Measurements from ENCODE around the gene EFNB2. TPM values are rescaled to one million over a fixed set of nuclear protein-coding genes. Genes with fewer than 3 reads are reported as not detected.

The EFNB2 gene
- total RNA-seq, 2 experiments from 2014 or later = 0.25 to 0.51 TPM

- H3K9me3 ChIP-seq (ENCODE audit: low read length) = no peaks in the 10 kb centered on the region
- H3K4me2 ChIP-seq (ENCODE audit: low read length) = no peak overlapping the region
- H3K9me2 ChIP-seq (ENCODE audit: insufficient read depth, low read length) = no peaks in the 10 kb centered on the region
- intact Hi-C loops (cut with micrococcal nuclease; ENCODE audit: unreplicated experiment) = no loop called here
- BruUV-seq (replicated peaks) = no TSS peak
- H4K20me1 ChIP-seq (ENCODE audit: insufficient read depth, low read length) = no peaks in the 10 kb centered on the region
- no peak overlapping the region for H3K4me3 ChIP-seq (ENCODE audit: low read depth, low read length, poor library complexity, severe bottlenecking)
- H3K4me1 ChIP-seq (ENCODE audit: insufficient read depth, low read length, poor library complexity, severe bottlenecking) = no peaks in the 10 kb centered on the region
- no peak for TF ChIP-seq EZH2phosphoT487 (IDR thresholded peaks at IDR 0.05; ENCODE audit: borderline replicate concordance, low read depth, low read length)
- TF ChIP-seq, protein P1, sequence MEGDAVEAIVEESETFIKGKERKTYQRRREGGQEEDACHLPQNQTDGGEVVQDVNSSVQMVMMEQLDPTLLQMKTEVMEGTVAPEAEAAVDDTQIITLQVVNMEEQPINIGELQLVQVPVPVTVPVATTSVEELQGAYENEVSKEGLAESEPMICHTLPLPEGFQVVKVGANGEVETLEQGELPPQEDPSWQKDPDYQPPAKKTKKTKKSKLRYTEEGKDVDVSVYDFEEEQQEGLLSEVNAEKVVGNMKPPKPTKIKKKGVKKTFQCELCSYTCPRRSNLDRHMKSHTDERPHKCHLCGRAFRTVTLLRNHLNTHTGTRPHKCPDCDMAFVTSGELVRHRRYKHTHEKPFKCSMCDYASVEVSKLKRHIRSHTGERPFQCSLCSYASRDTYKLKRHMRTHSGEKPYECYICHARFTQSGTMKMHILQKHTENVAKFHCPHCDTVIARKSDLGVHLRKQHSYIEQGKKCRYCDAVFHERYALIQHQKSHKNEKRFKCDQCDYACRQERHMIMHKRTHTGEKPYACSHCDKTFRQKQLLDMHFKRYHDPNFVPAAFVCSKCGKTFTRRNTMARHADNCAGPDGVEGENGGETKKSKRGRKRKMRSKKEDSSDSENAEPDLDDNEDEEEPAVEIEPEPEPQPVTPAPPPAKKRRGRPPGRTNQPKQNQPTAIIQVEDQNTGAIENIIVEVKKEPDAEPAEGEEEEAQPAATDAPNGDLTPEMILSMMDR (conservative IDR thresholded peaks at IDR 0.05; ENCODE audit: low read length) = no peak
- no peaks in the 10 kb centered on the region for H3K79me2 ChIP-seq (ENCODE audit: insufficient read depth, low read depth, low read length)
- no peak overlapping the region for H3K27ac ChIP-seq (ENCODE audit: low read depth, low read length, poor library complexity, severe bottlenecking)
- H3K36me3 ChIP-seq (ENCODE audit: insufficient read depth, low read length) = no peaks in the 10 kb centered on the region
- no peak for DNase-seq (ENCODE audit: low spot score)
- ChIA-PET CTCF (ENCODE audit: unreplicated experiment) (no interaction called here), POLR2A (no interaction called here)
- no peak overlapping the region for H2AFZ ChIP-seq (ENCODE audit: low read length)
Measured at GRCh38 chr13:106486287-106486686, 49.2 kb downstream of the EFNB2 start.

- H3K4me2 ChIP-seq (ENCODE audit: low read length) = no peak overlapping the region
- no peaks in the 10 kb centered on the region for H3K79me2 ChIP-seq (ENCODE audit: insufficient read depth, low read depth, low read length)
- ChIA-PET POLR2A (interaction anchor here (0.7 kb wide), 1 partner anchor 1768 kb away, joined by 3 read pairs; no protein-coding TSS in a partner anchor), CTCF (ENCODE audit: unreplicated experiment) (interaction anchor here (0.6 kb wide), 1 partner anchor 1005 kb away, joined by 3 read pairs; no protein-coding TSS in a partner anchor)
- H2AFZ ChIP-seq (ENCODE audit: low read length) = no peak overlapping the region
- no peaks in the 10 kb centered on the region for H3K36me3 ChIP-seq (ENCODE audit: insufficient read depth, low read length)
- no peak overlapping the region for H3K27ac ChIP-seq (ENCODE audit: low read depth, low read length, poor library complexity, severe bottlenecking)
- no peak overlapping the region for H3K4me3 ChIP-seq (ENCODE audit: low read depth, low read length, poor library complexity, severe bottlenecking)
- no TSS peak for BruUV-seq (replicated peaks)
- TF ChIP-seq EZH2phosphoT487 (IDR thresholded peaks at IDR 0.05; ENCODE audit: borderline replicate concordance, low read depth, low read length) = no peak
- TF ChIP-seq, protein P1 (conservative IDR thresholded peaks at IDR 0.05; ENCODE audit: low read length) = no peak
- no peaks in the 10 kb centered on the region for H3K9me3 ChIP-seq (ENCODE audit: low read length)
- H4K20me1 ChIP-seq (ENCODE audit: insufficient read depth, low read length) = no peaks in the 10 kb centered on the region
- intact Hi-C loops (cut with micrococcal nuclease; ENCODE audit: unreplicated experiment) = no loop called here
- H3K9me2 ChIP-seq (ENCODE audit: insufficient read depth, low read length) = no peaks in the 10 kb centered on the region
- H3K4me1 ChIP-seq (ENCODE audit: insufficient read depth, low read length, poor library complexity, severe bottlenecking) = no peaks in the 10 kb centered on the region
- DNase-seq (ENCODE audit: low spot score) = no peak
Measured at GRCh38 chr13:106484537-106485193, 50.8 kb downstream of the EFNB2 start.

DNA sequence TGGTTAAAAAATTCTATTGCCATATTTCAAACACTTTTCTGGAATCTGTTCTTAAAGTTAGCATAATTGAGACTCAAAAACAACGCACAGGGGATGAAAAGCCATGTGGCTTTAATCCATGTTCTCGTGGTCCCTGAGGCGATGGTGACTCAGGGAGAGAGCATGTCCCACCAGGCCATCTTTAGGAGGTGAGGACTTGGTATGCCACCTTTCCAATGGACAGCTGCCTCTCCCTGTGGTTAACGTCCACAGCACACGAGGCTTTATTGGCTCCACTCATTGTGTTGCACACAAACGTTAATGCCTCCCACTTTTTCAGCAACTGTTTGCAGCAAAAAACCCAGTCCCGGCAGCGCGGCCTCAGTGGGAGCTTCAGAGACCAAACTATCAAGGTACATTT lies 51.4 kb downstream of the EFNB2 start:
- Histone ChIP-seq H3K27ac (ENCODE audit: low read depth, low read length, poor library complexity, severe bottlenecking) (no peak overlapping the region), H3K4me3 (ENCODE audit: low read depth, low read length, poor library complexity, severe bottlenecking) (no peak overlapping the region), H3K36me3 (ENCODE audit: insufficient read depth, low read length) (no peaks in the 10 kb centered on the region), H3K9me2 (ENCODE audit: insufficient read depth, low read length) (no peaks in the 10 kb centered on the region), H3K4me1 (ENCODE audit: insufficient read depth, low read length, poor library complexity, severe bottlenecking) (no peaks in the 10 kb centered on the region), H3K4me2 (ENCODE audit: low read length) (no peak overlapping the region), H2AFZ (ENCODE audit: low read length) (no peak overlapping the region), H4K20me1 (ENCODE audit: insufficient read depth, low read length) (no peaks in the 10 kb centered on the region), H3K79me2 (ENCODE audit: insufficient read depth, low read depth, low read length) (no peaks in the 10 kb centered on the region), H3K9me3 (ENCODE audit: low read length) (no peaks in the 10 kb centered on the region)
- no TSS peak for BruUV-seq (replicated peaks)
- CTCF ChIA-PET (ENCODE audit: unreplicated experiment) = no interaction called here
- TF ChIP-seq, protein P1 (conservative IDR thresholded peaks at IDR 0.05; ENCODE audit: low read length) = no peak
- TF ChIP-seq EZH2phosphoT487 (IDR thresholded peaks at IDR 0.05; ENCODE audit: borderline replicate concordance, low read depth, low read length) = no peak
- POLR2A ChIA-PET = interaction anchor here (0.7 kb wide), 1 partner anchor 1767 kb away, joined by 3 read pairs; no protein-coding TSS in a partner anchor
- intact Hi-C loops (cut with micrococcal nuclease; ENCODE audit: unreplicated experiment) = no loop called here
- DNase-seq (ENCODE audit: low spot score) = no peak
